Loucy (cell line): ENCODE results near the gene PLEKHA7.

ENCODE experiments used
- CTCF ChIP-seq: fragments of 200-600 bp; sonication (generic); conservative IDR thresholded peaks from 2 replicates; pipeline ENCODE4 v1.5.1; 2014; ENCODE audit warnings: mild to moderate bottlenecking, antibody characterized with exemption, low read length
- EZH2phosphoT487 ChIP-seq: fragments of 200-600 bp; IDR thresholded peaks from 2 replicates; pipeline ENCODE4 v1.6.1; 2018; ENCODE audit warnings: antibody characterized with exemption, mild to moderate bottlenecking, moderate library complexity, borderline replicate concordance

- TF ChIP-seq CTCF, result no peak
- no peak for TF ChIP-seq EZH2phosphoT487
Observed at GRCh38 chr11:16767137-16767536, 247.1 kb downstream of the PLEKHA7 start.
